CD4-positive, alpha-beta T cell (primary cell): ENCODE measurements around the gene LASP1. TPM values are rescaled to one million over a fixed set of nuclear protein-coding genes. Genes with fewer than 3 reads are reported as not detected.

ENCODE experiments used
- ATAC-seq: fragments of 200-7000 bp; cut with Tn5 transposase; one replicate; pipeline ENCODE4 v1.10.0; 2022; ENCODE audit warnings: mild to moderate bottlenecking; ENCODE audit not compliant: poor library complexity
- CTCF ChIA-PET: fragments of 350-600 bp; sonication (Branson Sonifier 250); formaldehyde crosslinking; loops from one replicate; lab custom pipeline; 2021; ENCODE audit warnings: antibody characterized with exemption, inconsistent platforms; lab: Charles Lee
- POLR2A ChIA-PET: fragments of 350-600 bp; sonication (Branson Sonifier 250); formaldehyde crosslinking; loops from one replicate; lab custom pipeline; 2021; ENCODE audit warnings: antibody characterized with exemption, inconsistent platforms; lab: Charles Lee
- DNase-seq, 14 experiments: peaks; one replicate each; pipeline ENCODE4 v3.0.0-alpha.2; 2013 to 2020; ENCODE audit warnings: mixed read lengths in 2 of 14
- H3K27ac ChIP-seq, 2 donors: one replicate each; pipeline versions ENCODE4 v1.5.1 to v1.7.0; 2013; ENCODE audit warnings: low read length in 2 of 2, low read depth in 1 of 2, mild to moderate bottlenecking in 1 of 2
- H3K27me3 ChIP-seq, 2 experiments: 1 replicate in 1 of 2; 2 replicates in 1 of 2; pipeline versions ENCODE4 v1.6.1 to v1.7.0; 2013; ENCODE audit warnings: low read length in 2 of 2, control low read depth in 1 of 2, mild to moderate bottlenecking in 1 of 2, moderate library complexity in 1 of 2; ENCODE audit not compliant: insufficient read depth in 2 of 2, control insufficient read depth in 1 of 2
- H3K36me3 ChIP-seq: one replicate; pipeline ENCODE4 v1.6.1; 2013; ENCODE audit warnings: low read length, control low read depth; ENCODE audit not compliant: insufficient read depth
- H3K4me1 ChIP-seq: one replicate; pipeline ENCODE4 v1.6.1; 2013; ENCODE audit warnings: low read length, control low read depth; ENCODE audit not compliant: insufficient read depth
- H3K4me3 ChIP-seq: one replicate; pipeline ENCODE4 v1.5.1; 2013; ENCODE audit warnings: mild to moderate bottlenecking, low read length, moderate library complexity
- H3K9me3 ChIP-seq, 2 experiments: 1 replicate in 1 of 2; 2 replicates in 1 of 2; pipeline versions ENCODE4 v1.6.1 to v1.7.0; 2013; ENCODE audit warnings: low read length in 2 of 2, mild to moderate bottlenecking in 2 of 2, control low read depth in 1 of 2, moderate library complexity in 1 of 2; ENCODE audit not compliant: control insufficient read depth in 1 of 2, insufficient read depth in 1 of 2
- H3K27ac Mint-ChIP-seq: one replicate; pipeline ENCODE4 v1.8.0; 2020; ENCODE audit warnings: mixed read lengths
- H3K27me3 Mint-ChIP-seq: one replicate; pipeline ENCODE4 v1.8.0; 2021; ENCODE audit warnings: mixed read lengths
- H3K36me3 Mint-ChIP-seq: one replicate; pipeline ENCODE4 v1.8.0; 2021; ENCODE audit warnings: low read depth, mixed read lengths
- H3K4me1 Mint-ChIP-seq: one replicate; pipeline ENCODE4 v1.8.0; 2021; ENCODE audit warnings: low read depth, mixed read lengths
- H3K4me3 Mint-ChIP-seq: one replicate; pipeline ENCODE4 v1.8.0; 2020; ENCODE audit warnings: mild to moderate bottlenecking, mixed read lengths
- H3K9me3 Mint-ChIP-seq: one replicate; pipeline ENCODE4 v1.8.0; 2020; ENCODE audit warnings: mixed read lengths
- CTCF ChIP-seq: fragments of 200-600 bp; IDR thresholded peaks from one replicate; pipeline ENCODE4 v1.8.0; 2022; ENCODE audit warnings: antibody characterized with exemption, mild to moderate bottlenecking
- intact Hi-C, 2 experiments: fragments of 100-400 bp; cut with DNase I in 1 of 2; cut with micrococcal nuclease in 1 of 2; formaldehyde crosslinking; loops; one replicate each; pipeline versions ENCODE4 v1.15.1 to v1.9.0; 2023 to 2025; cut with DNase I, micrococcal nuclease
- total RNA-seq, 174 experiments: library from RNA in 2 of 174; stranded (reverse) in 2 of 174; gene quantifications; one replicate each; pipeline ENCODE4 v1.2.3 and lab custom pipeline; 2021 to 2026

The LASP1 gene
- total RNA-seq, 2 experiments from 2014 or later = 50.1 to 50.5 TPM

- DNase-seq (peak in 12 of 14 experiments; percentile 30 to 79 (median 67)), ATAC-seq (no peak)
- H3K4me1 ChIP-seq = peaks cover 36% of the 10 kb centered on the region
- Mint-ChIP-seq H3K36me3 (peaks cover 42% of the 10 kb centered on the region), H3K9me3 (no peaks in the 10 kb centered on the region), H3K27me3 (peaks cover 13% of the 10 kb centered on the region), H3K27ac (peak overlapping the region; percentile 95), H3K4me1 (peaks cover 36% of the 10 kb centered on the region), H3K4me3 (peak overlapping the region; percentile 98)
- POLR2A ChIA-PET = interaction anchor here (0.6 to 7.9 kb wide), 11 partner anchors 13 to 333 kb away, joined by 3 to 154 read pairs (median 8); partner anchors contain the start of genes CWC25, FBXO47, PLXDC1 and RPL19
- intact Hi-C loops = loop anchor here (5.0 kb wide), 3 partner anchors 40 to 190 kb away; partner anchors contain the start of genes CWC25 (in 1 of the 2) and FBXO47 (in 1 of the 2)
- peak overlapping the region; percentile 97 for H3K4me3 ChIP-seq
- H3K9me3 ChIP-seq = no peaks in the 10 kb centered on the region
- no peaks in the 10 kb centered on the region for H3K27me3 ChIP-seq
- H3K27ac ChIP-seq = peak overlapping the region in 1 of 2 donors; percentile 53
- peak; percentile 64 for TF ChIP-seq CTCF
- H3K36me3 ChIP-seq = peaks cover 6% of the 10 kb centered on the region
- CTCF ChIA-PET = interaction anchor here (1.0 to 3.8 kb wide), 4 partner anchors 14 to 285 kb away, joined by 3 to 17 read pairs (median 5); partner anchors contain the start of genes LASP1NB and RPL23
These were observed 2.5 kb upstream of the LASP1 start for GRCh38 chr17:38867179-38867967.

DNA sequence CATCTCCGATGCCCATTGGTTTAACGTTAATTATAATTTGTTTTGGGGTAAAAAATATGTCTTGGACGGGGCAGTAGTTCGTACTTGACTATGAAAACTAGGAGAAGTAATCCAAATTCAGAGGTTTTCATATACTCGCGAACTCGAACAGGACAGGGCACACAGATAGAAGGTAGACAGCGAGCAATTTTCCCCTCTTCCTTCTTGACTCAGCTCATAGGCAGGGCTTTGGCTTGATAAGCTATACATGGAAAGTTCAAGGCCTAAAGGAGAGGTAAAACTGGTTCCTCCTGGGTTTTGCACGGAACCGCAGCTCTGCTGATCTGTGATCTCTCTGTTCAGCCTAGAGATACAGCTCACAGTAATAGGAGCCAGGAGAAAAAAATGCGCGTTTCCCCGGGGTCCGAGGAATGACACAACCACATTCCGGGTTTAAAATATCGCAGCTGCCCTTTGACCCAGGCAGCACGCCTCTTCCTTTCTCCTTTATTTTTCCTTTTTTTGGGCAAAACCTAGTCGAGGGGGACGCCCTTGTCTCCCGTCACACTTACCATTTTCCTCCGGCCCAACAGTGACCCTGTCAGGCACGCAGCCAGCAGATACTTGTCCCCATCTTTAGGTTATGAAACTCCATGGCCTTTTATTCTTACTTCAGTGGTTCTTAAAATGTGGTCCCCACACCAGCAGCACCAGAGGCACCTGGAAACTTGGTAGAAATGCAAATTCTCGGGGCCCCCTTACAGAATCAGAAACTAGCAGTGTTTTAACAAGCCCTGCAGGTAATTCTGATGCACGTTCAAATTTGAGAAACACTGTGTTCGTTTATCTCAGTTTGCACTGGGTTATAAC lies 1.7 kb upstream of the LASP1 start:
- peak overlapping the region; percentile 53 to 86 for H3K27ac ChIP-seq
- ChIA-PET CTCF (interaction anchor here (0.7 to 3.8 kb wide), 5 partner anchors 14 to 285 kb away, joined by 3 to 17 read pairs (median 3); partner anchors contain the start of genes LASP1NB and RPL23), POLR2A (interaction anchor here (0.6 to 7.9 kb wide), 18 partner anchors 9 to 332 kb away, joined by 3 to 154 read pairs (median 8); partner anchors contain the start of genes CWC25, FBXO47, PLXDC1 and RPL19)
- peaks cover 44% of the 10 kb centered on the region for H3K4me1 ChIP-seq
- no peaks in the 10 kb centered on the region for H3K27me3 ChIP-seq
- intact Hi-C loops = loop anchor here (2.0 to 5.0 kb wide), 4 partner anchors 41 to 189 kb away; partner anchors contain the start of genes CWC25 (in 2 of the 2) and FBXO47 (in 1 of the 2)
- Mint-ChIP-seq H3K4me1 (peaks cover 44% of the 10 kb centered on the region), H3K9me3 (no peaks in the 10 kb centered on the region), H3K27ac (peak overlapping the region; percentile 95), H3K27me3 (peaks cover 13% of the 10 kb centered on the region), H3K36me3 (peaks cover 45% of the 10 kb centered on the region), H3K4me3 (peak overlapping the region; percentile 98)
- peak overlapping the region; percentile 97 for H3K4me3 ChIP-seq
- ATAC-seq (no peak), DNase-seq (peak in 1 of 14 experiments; percentile 47)
- no peaks in the 10 kb centered on the region for H3K9me3 ChIP-seq
- H3K36me3 ChIP-seq = peaks cover 14% of the 10 kb centered on the region
- no peak for TF ChIP-seq CTCF
